NT2/D1 (cell line): ENCODE data around the gene DRG2.

ENCODE experiments used
- DNase-seq: peaks from one replicate; pipeline ENCODE4 v3.0.0-alpha.2; 2011; ENCODE audit warnings: low read depth, low spot score
- H3K27me3 ChIP-seq: 2 replicates; pipeline ENCODE4 v1.6.0; 2011; ENCODE audit warnings: mild to moderate bottlenecking; ENCODE audit not compliant: insufficient read length, insufficient read depth
- H3K36me3 ChIP-seq: 2 replicates; pipeline ENCODE4 v1.6.1; 2011; ENCODE audit warnings: mild to moderate bottlenecking, low read length, mixed read lengths; ENCODE audit not compliant: insufficient read depth, insufficient read length
- H3K4me1 ChIP-seq: 2 replicates; pipeline ENCODE4 v1.5.1; 2011; ENCODE audit not compliant: insufficient read depth, insufficient read length
- H3K4me3 ChIP-seq: 2 replicates; pipeline ENCODE4 v1.5.1; 2011; ENCODE audit warnings: low read depth; ENCODE audit not compliant: insufficient read length
- H3K9ac ChIP-seq: 2 replicates; pipeline ENCODE4 v1.6.0; 2011; ENCODE audit warnings: low read depth; ENCODE audit not compliant: insufficient read length
- H3K9me3 ChIP-seq: 2 replicates; pipeline ENCODE4 v1.5.1; 2011; ENCODE audit warnings: mild to moderate bottlenecking, low read length; ENCODE audit not compliant: insufficient read depth
- SUZ12 ChIP-seq: IDR thresholded peaks from 2 replicates; pipeline ENCODE4 v1.6.1; 2011; ENCODE audit not compliant: insufficient read length, insufficient read depth; ENCODE audit errors: extremely low read depth
- YY1 ChIP-seq: IDR thresholded peaks from 2 replicates; pipeline ENCODE4 v1.6.1; 2011; ENCODE audit not compliant: insufficient read length, insufficient read depth
- ZNF274 ChIP-seq: IDR thresholded peaks from 2 replicates; pipeline ENCODE4 v1.6.1; 2011; ENCODE audit warnings: mild to moderate bottlenecking, low read depth, low read length

DRG2 gene

GRCh38 chr17:18146259-18146658 lies 58.5 kb downstream of the DRG2 start:
- H3K9ac ChIP-seq = no peak overlapping the region
- no peaks in the 10 kb centered on the region for H3K36me3 ChIP-seq
- peaks cover 14% of the 10 kb centered on the region for H3K4me1 ChIP-seq
- H3K27me3 ChIP-seq = no peaks in the 10 kb centered on the region
- no peak overlapping the region for H3K4me3 ChIP-seq
- H3K9me3 ChIP-seq = no peaks in the 10 kb centered on the region
- no peak for TF ChIP-seq SUZ12
- no peak for TF ChIP-seq YY1
- TF ChIP-seq ZNF274 = no peak
- DNase-seq = no peak

GRCh38 chr17:18146980-18147379 lies 59.2 kb downstream of the DRG2 start:
- H3K27me3 ChIP-seq = no peaks in the 10 kb centered on the region
- no peaks in the 10 kb centered on the region for H3K9me3 ChIP-seq
- TF ChIP-seq ZNF274 = no peak
- TF ChIP-seq SUZ12 = no peak
- TF ChIP-seq YY1 = no peak
- no peak overlapping the region for H3K4me3 ChIP-seq
- peaks cover 10% of the 10 kb centered on the region for H3K4me1 ChIP-seq
- H3K36me3 ChIP-seq = no peaks in the 10 kb centered on the region
- H3K9ac ChIP-seq = no peak overlapping the region
- DNase-seq = no peak

GRCh38 chr17:18148586-18148985 lies 60.8 kb downstream of the DRG2 start:
- Histone ChIP-seq H3K27me3 (no peaks in the 10 kb centered on the region), H3K4me1 (peaks cover 4% of the 10 kb centered on the region), H3K9me3 (no peaks in the 10 kb centered on the region), H3K4me3 (no peak overlapping the region), H3K9ac (no peak overlapping the region), H3K36me3 (no peaks in the 10 kb centered on the region)
- TF ChIP-seq SUZ12 = no peak
- no peak for TF ChIP-seq YY1
- TF ChIP-seq ZNF274 = no peak
- no peak for DNase-seq

GRCh38 chr17:18151290-18151689 lies 63.5 kb downstream of the DRG2 start:
- no peak overlapping the region for H3K4me3 ChIP-seq

GRCh38 chr17:18155179-18155578 lies 67.4 kb downstream of the DRG2 start:
- H3K4me1 ChIP-seq = peaks cover 3% of the 10 kb centered on the region

More at GRCh38 chr17:18151290-18151689, 63.5 kb downstream of the DRG2 start:
- H3K9me3 ChIP-seq = no peaks in the 10 kb centered on the region
- no peak for TF ChIP-seq SUZ12
- TF ChIP-seq YY1 = no peak
- no peak for TF ChIP-seq ZNF274
- DNase-seq = no peak
- H3K27me3 ChIP-seq = no peaks in the 10 kb centered on the region
- H3K9ac ChIP-seq = no peak overlapping the region
- H3K36me3 ChIP-seq = no peaks in the 10 kb centered on the region
- peaks cover 4% of the 10 kb centered on the region for H3K4me1 ChIP-seq

GRCh38 chr17:18156171-18156975 lies 68.6 kb downstream of the DRG2 start:
- no peaks in the 10 kb centered on the region for H3K27me3 ChIP-seq
- no peaks in the 10 kb centered on the region for H3K36me3 ChIP-seq
- H3K4me1 ChIP-seq = peaks cover 3% of the 10 kb centered on the region
- DNase-seq = no peak
- H3K9me3 ChIP-seq = no peaks in the 10 kb centered on the region
- peak overlapping the region; percentile 17 for H3K9ac ChIP-seq
- no peak overlapping the region for H3K4me3 ChIP-seq
- TF ChIP-seq YY1 = no peak
- TF ChIP-seq SUZ12 = no peak
- TF ChIP-seq ZNF274 = no peak

More at GRCh38 chr17:18155179-18155578, 67.4 kb downstream of the DRG2 start:
- no peak for TF ChIP-seq YY1
- no peak for TF ChIP-seq SUZ12
- no peak for TF ChIP-seq ZNF274
- H3K27me3 ChIP-seq = no peaks in the 10 kb centered on the region
- H3K9ac ChIP-seq = no peak overlapping the region
- no peaks in the 10 kb centered on the region for H3K36me3 ChIP-seq
- no peak overlapping the region for H3K4me3 ChIP-seq
- no peaks in the 10 kb centered on the region for H3K9me3 ChIP-seq
- no peak for DNase-seq

GRCh38 chr17:18156976-18157280 lies 69.2 kb downstream of the DRG2 start:
- Histone ChIP-seq H3K9ac (peak overlapping the region; percentile 17), H3K4me1 (peaks cover 3% of the 10 kb centered on the region), H3K36me3 (no peaks in the 10 kb centered on the region), H3K4me3 (no peak overlapping the region), H3K27me3 (no peaks in the 10 kb centered on the region), H3K9me3 (no peaks in the 10 kb centered on the region)
- no peak for DNase-seq
- TF ChIP-seq SUZ12 = no peak
- TF ChIP-seq YY1 = no peak
- no peak for TF ChIP-seq ZNF274
